HG02970 (cell line): ENCODE results near the gene LYZL1.
"Not testable (repeated sequence)": the region's sequence is repeated elsewhere in the genome, so short reads cannot be mapped to it uniquely, and the experiment has no call there.

ENCODE experiments used
- ATAC-seq: cut with Tn5 transposase; IDR thresholded peaks from one replicate; pipeline ENCODE4 v1.9.1; 2021; ENCODE audit warnings: mild to moderate bottlenecking, moderate library complexity, moderate number of reproducible peaks; ENCODE audit not compliant: unreplicated experiment, low FRiP score

Gene LYZL1

GRCh38 chr10:29288906-29289305 lies at the start of gene LYZL1:
Gene LYZL1 (plus strand): TSS chr10:29289070. CDS start chr10:29291868, 2,798 bp downstream.
- ATAC-seq: not testable (repeated sequence)

DNA sequence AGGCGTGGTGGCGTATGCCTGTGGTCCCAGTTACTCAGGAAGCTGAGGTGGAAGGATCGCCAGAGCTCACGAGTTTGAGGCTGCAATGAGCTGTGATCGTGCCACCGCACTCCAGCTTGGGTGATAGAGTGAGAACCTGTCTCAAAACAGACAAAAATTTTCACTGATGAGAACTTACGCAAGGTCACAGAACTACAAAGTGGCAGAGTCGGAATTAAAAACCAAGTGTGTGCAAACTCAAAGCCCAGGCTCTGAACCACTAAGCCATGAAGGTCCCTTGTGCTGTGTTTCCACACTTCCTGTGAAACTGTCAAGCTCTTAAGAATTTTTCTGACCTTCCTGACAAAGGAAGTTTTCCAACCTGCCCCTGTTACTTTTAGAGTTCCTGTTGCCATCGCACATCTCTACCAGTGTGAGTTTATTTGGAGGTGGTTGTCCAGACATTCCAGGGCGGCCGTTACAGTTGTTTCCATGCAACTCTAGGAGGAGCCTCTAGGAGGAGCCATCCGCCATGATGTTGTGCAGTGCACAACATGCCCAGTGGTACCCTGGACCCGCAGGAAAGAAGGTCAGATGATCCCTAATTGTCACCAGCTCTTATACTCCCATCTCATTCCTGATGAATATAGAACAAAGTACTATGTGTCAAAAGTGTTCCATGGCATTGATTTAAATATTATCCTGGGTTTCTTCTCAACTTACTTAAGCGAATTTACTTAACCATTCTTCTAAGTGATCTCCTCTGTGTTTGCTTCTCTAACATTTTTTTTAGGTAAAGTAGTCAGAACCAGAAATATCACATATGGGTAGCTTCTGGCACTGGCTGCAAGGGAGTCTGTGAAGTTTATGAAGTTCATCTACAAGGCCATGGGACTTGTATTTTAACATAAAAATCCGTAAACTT lies 49.0 kb upstream of the LYZL1 start:
- ATAC-seq: no peak

GRCh38 chr10:29240986-29241660 lies 47.7 kb upstream of the LYZL1 start:
- no peak for ATAC-seq

- no peak for ATAC-seq
Measured at GRCh38 chr10:29241925-29242324, 46.9 kb upstream of the LYZL1 start.

- ATAC-seq: no peak
Measured at GRCh38 chr10:29243066-29243465, 45.8 kb upstream of the LYZL1 start.

- no peak for ATAC-seq
Measured at GRCh38 chr10:29243750-29244149, 45.1 kb upstream of the LYZL1 start.

DNA sequence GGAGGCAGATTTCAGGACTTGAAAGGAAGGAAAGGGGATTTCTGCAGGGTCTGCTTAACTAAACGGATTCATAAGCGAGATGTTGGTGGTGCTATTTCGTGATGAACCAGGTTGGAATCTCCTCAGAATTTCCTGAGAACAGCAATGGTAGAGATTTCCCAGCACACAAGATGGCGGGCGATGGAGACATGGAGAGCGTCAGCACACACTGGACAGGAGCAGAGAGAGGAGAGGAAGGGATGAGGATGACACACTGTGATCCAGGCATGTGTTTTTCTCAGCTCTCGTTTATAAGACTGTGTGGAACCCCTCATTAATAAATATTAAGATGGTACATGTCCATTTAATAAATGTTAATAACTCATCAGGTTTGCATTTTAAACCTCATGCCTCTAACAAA lies 43.9 kb upstream of the LYZL1 start:
- no peak for ATAC-seq

DNA sequence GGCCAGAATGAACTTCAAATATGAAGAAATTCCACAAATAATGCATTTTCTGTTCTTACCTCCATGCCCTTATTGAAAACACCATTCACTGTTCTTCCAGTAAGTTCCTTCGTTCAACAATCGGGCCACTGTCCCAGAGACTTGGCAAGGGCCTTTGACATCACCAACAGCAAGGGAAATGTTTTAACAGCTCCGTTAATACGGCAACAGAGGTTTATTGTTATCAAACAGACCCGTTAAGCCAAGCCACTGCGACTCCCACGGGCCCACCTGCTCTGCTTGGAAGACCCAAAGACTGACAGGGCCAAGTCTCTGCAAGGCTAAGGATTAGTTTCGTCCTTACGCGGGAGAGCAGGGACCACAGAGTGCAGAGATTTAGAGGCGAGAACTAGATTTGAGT lies 43.4 kb upstream of the LYZL1 start:
- no peak for ATAC-seq

DNA sequence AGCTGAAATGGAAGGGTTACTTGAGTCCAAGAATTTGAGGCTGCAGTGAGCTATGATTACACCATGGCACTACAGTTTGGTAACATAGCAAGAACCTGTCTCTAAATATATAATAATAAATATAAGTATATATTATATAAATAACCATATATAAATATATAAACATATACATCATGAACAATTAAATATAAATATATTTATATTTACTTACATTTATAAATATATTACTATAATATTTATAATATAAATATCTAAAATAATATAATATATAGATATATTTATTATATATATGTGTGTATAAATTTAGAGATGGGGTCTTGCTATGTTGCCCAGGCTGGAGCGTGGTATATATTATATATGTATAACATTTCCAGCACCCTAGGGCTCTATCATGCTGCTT lies 42.4 kb upstream of the LYZL1 start:
- no peak for ATAC-seq

- ATAC-seq: no peak
Measured at GRCh38 chr10:29248158-29248557, 40.7 kb upstream of the LYZL1 start.

GRCh38 chr10:29249018-29249417 lies 39.9 kb upstream of the LYZL1 start:
- no peak for ATAC-seq

DNA sequence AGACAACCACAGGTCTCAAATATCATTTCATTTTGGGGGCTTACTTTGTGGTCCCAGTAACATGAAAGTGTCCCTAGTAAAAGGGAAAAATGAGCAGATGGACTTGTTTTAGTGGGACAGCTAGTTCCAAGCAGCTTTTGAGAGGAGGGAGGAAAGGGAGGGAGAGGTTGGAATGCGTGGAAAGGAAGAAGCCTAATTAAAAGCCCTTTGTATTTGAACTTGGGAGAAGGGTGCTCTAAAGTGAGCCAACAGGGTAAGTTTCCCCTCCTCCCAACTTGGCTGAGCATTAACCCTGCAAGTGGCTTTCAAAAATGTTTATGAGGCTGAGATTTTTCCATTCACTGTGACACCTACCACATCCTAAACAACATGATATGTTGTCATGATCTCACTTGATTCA lies 38.8 kb upstream of the LYZL1 start:
- no peak for ATAC-seq

DNA sequence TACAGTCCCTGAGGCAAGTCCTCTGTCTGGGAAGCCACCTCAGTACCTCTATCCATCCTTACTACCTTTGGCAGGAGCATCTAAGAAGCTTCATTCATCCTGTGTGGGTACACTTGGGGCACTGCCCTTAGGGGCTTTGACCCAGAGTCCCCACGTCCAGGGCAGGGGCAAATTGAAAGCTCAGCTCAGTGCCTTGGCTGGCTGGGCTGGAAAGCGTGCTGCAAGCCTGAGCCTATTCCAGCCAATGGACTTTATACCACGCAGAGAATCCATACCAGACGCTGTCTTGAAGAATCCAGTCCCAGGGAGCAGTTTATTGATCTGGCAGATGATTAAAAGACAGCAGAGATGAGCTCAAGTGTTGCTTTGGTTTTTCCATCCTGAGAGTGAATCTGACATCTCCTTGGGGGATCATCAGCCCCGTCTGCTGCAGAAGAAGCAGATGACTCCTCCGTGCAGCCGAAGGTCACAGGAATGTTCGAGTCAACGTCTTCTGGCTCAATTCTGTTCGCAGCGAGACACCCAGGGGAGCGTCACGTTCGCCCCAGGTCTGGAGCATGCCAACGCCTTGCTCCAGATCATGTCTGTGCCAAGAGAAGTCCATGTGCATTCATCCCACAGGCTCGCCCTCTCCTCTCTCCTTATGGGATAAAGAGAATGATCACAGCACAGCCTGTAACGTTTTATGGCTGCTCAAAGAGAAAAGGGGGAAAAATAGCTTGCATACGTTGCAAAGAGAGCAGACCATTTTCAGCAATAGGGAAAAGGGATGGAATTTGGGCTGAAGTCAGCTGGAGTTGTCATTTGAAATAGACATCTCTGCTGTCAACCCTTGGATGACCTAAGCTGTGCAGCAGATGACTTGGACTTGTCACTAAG lies 35.8 kb upstream of the LYZL1 start:
- ATAC-seq: no peak

DNA sequence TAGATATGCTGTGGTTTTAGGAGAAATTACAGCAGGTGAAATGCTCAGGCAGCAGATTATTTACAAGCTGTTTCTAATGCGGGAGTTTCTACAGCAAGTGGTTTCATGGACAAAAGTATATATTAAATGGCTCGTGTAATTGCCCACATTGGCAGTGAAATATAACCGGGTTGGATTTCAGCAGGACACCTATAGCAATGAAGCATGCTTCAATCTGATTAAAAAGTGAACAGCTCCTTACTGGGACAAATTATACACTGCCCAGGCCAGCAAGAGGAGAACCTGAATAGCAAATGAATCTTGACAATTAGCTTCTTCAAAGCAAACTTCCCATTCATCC lies 35.2 kb upstream of the LYZL1 start:
- no peak for ATAC-seq

DNA sequence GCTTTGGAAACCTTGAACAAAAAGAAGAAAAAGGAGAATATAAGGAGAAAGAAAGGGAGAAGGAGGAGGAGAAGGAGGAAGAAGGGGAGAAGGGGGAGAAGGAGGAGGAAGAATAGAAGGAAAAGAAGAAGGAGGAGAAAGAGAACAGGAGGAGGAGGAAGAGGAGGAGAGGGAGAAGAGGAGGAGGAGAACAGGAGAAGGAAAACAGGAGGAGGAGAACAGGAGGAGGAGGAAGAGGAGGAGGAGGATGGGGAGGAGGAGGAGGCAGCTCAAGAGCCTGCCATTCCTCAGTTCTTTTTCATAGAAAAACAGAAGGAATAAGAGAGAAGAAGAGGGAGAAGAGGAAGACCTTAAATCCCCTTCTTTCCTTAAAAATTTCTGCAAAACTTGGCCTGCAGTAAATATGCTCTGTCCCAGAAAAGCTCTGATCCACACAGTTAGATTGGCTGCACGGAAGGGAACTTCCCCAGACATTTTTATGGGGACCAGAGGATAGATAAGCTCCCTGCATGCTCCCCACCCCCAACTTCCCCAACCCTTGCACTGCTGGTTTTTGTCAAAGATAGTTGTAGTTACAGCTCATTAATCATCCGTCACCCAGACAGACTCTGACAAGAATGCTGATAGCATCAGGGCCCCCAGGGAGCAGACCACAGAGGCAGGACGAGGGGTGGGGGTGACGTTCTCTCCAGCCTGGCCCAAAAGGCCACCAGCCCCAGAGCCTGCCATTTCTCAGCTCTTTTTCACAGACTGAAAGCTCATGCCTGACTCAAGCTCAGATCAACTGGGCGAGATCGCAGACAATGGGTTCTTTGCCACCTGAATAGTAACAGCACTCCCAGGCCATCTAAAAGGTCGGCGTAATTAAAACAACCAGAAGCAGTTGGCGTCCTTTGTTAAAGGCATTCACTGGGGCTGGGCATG lies 34.5 kb upstream of the LYZL1 start:
- no peak for ATAC-seq

DNA sequence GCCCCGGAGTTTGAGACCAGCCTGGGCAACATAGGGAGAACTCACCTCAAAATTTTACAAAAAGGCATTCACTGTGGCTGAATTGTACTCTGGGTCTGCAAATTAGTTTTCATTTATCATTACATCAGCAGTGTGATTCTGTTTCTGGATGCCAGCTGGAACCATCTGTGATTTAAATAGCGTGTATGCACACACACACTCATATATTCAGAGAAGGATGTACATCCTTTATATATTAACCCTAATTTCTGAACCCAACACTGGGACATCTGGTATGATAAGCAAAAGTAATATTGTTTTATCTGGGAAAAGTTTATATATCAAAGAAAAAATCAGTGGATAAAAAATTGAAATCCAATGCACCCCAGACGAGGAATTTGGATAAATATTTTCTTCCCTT lies 33.8 kb upstream of the LYZL1 start:
- ATAC-seq: no peak

- ATAC-seq: no peak
Measured at GRCh38 chr10:29256019-29256418, 32.9 kb upstream of the LYZL1 start.

- ATAC-seq: no peak
Measured at GRCh38 chr10:29256586-29256985, 32.3 kb upstream of the LYZL1 start.

GRCh38 chr10:29257106-29257783 lies 31.6 kb upstream of the LYZL1 start:
- no peak for ATAC-seq
